ENCODE measurements around the gene MREG. TPM values are rescaled to one million over a fixed set of nuclear protein-coding genes. Genes with fewer than 3 reads are reported as not detected.

The MREG gene
- polyA plus RNA-seq, 2 of the 4 experiments (the other 2 are of a cell fraction), result 6.4 to 8.0 TPM

GRCh38 chr2:215901796-215902195 is 111.6 kb downstream of the MREG start (continued):
- TF ChIP-seq ZNF302 (CRISPR knock-in tag; IDR thresholded peaks at IDR 0.05) (no peak), MYC (IDR thresholded peaks at IDR 0.05; ENCODE audit: borderline replicate concordance, low read length) (no peak), NR3C1 (IDR thresholded peaks at IDR 0.05) (no peak), EHF (CRISPR knock-in tag; IDR thresholded peaks at IDR 0.05) (no peak), POLR2AphosphoS2 (conservative IDR thresholded peaks at IDR 0.05; ENCODE audit: low read length) (no peak), JUNB (IDR thresholded peaks at IDR 0.05) (no peak), RNF2 (IDR thresholded peaks at IDR 0.05; ENCODE audit: borderline replicate concordance, low read depth) (no peak)

- 77% methylated on average over 3 of the region's 3 CpGs for WGBS (ENCODE audit: missing lambda C conversion rate)
- ATAC-seq (no peak), DNase-seq (ENCODE audit: low read depth in 1 of 2, low spot score in 1 of 2) (no peak), FAIRE-seq (no peak)
- no peak for TF ChIP-seq NFE2L2 (conservative IDR thresholded peaks at IDR 0.05; ENCODE audit: low read length)
- no peak for TF ChIP-seq RCOR1 (IDR thresholded peaks at IDR 0.05; ENCODE audit: low read depth, low read length)
- TF ChIP-seq EHMT2 (IDR thresholded peaks at IDR 0.05; ENCODE audit: low read depth), result no peak
- TF ChIP-seq CBX2 (IDR thresholded peaks at IDR 0.05; ENCODE audit: borderline replicate concordance, low read depth), result no peak
- no peak for TF ChIP-seq NR3C1 (IDR thresholded peaks at IDR 0.05)
- TF ChIP-seq MAZ (IDR thresholded peaks at IDR 0.05; ENCODE audit: borderline replicate concordance, low read depth, low read length), result no peak
- no peak for TF ChIP-seq CBX8 (IDR thresholded peaks at IDR 0.05)
- TF ChIP-seq PBX3 (IDR thresholded peaks at IDR 0.05), result no peak
- no peak for TF ChIP-seq E2F6 (IDR thresholded peaks at IDR 0.05; ENCODE audit: borderline replicate concordance, low read depth)
- no peak for TF ChIP-seq ESRRA (IDR thresholded peaks at IDR 0.05; ENCODE audit: borderline replicate concordance, low read length)
- no peak for TF ChIP-seq RNF2 (IDR thresholded peaks at IDR 0.05; ENCODE audit: borderline replicate concordance, low read depth)
- no peak for TF ChIP-seq MAFK (IDR thresholded peaks at IDR 0.05; ENCODE audit: partially characterized antibody)
- TF ChIP-seq CTCF (IDR thresholded peaks at IDR 0.05), result no peak
- Histone ChIP-seq H3K27ac (peak overlapping the region in 1 of 2 experiments; percentile 55; a peak in 1 of 6 replicates), H3K4me1 (peaks cover 14% of the 10 kb centered on the region), H3K4me2 (no peak overlapping the region), H3K4me3 (no peak overlapping the region), H3K9me3 (no peaks in the 10 kb centered on the region)
- ChIA-PET POLR2A (no interaction called here), CTCF (no interaction called here)
Measured at GRCh38 chr2:215900843-215901242, 112.5 kb downstream of the MREG start.

- peak in 1 of 2 experiments; percentile 24 for DNase-seq (ENCODE audit: low read depth in 1 of 2, low spot score in 1 of 2)
- Histone ChIP-seq H3K9me3 (no peaks in the 10 kb centered on the region), H3K4me3 (no peak overlapping the region), H3K27ac (peak overlapping the region in 1 of 2 experiments; percentile 55; a peak in 2 of 6 replicates), H3K4me2 (no peak overlapping the region), H3K4me1 (peaks cover 14% of the 10 kb centered on the region)
- peak; percentile 26 to 30; a peak in 2 of 6 replicates for ATAC-seq
- 76% methylated on average over 4 of the region's 4 CpGs for WGBS (ENCODE audit: missing lambda C conversion rate)
- FAIRE-seq, result no peak
- CTCF ChIA-PET, result no interaction called here
- POLR2A ChIA-PET, result no interaction called here
- TF ChIP-seq HMGXB4 (CRISPR knock-in tag; IDR thresholded peaks at IDR 0.05; ENCODE audit: borderline replicate concordance) (no peak), FOXS1 (CRISPR knock-in tag; IDR thresholded peaks at IDR 0.05) (no peak), RNF2 (IDR thresholded peaks at IDR 0.05; ENCODE audit: borderline replicate concordance, low read depth) (no peak), EP300 (IDR thresholded peaks at IDR 0.05) (no peak; a peak in 1 of 5 replicates), KDM5A (IDR thresholded peaks at IDR 0.05) (no peak), CEBPB (IDR thresholded peaks at IDR 0.05) (peak; percentile 66 to 73; a peak in 3 of 4 replicates), REST (IDR thresholded peaks at IDR 0.05) (no peak), POLR2A (IDR thresholded peaks at IDR 0.05; ENCODE audit: low read length) (no peak)
Measured at GRCh38 chr2:215900203-215900611, 113.1 kb downstream of the MREG start.

All from A549 (cell line).